MCF 10A (cell line): ENCODE measurements around the gene DENND11. TPM values are rescaled to one million over a fixed set of nuclear protein-coding genes. Genes with fewer than 3 reads are reported as not detected.

Source experiments
- BruUV-seq: library from RNA; stranded (reverse); fragments of 400-500 nt; replicated peaks from 2 replicates; lab custom pipeline; 2021; lab: Mats Ljungman, UMichigan
- CTCF ChIA-PET: fragments of 300-600 bp; sonication (Branson Sonifier 250); formaldehyde crosslinking; extraction: SDS; loops from one replicate; lab custom pipeline; 2021; ENCODE audit warnings: antibody characterized with exemption, inconsistent platforms; lab: Yijun Ruan, JAX
- POLR2A ChIA-PET: fragments of 300-600, 350-650 bp; sonication (Branson Sonifier 250); formaldehyde crosslinking; extraction: SDS; loops from one replicate; lab custom pipeline; 2020; ENCODE audit warnings: antibody characterized with exemption, inconsistent platforms; lab: Yijun Ruan, JAX
- DNase-seq: peaks from one replicate; pipeline ENCODE4 v3.0.0-alpha.2; 2018; ENCODE audit not compliant: unreplicated experiment
- H3K27ac Mint-ChIP-seq: one replicate; pipeline ENCODE4 v1.8.0; 2022; ENCODE audit warnings: mild to moderate bottlenecking, low read depth, mixed read lengths; ENCODE audit not compliant: unreplicated experiment
- H3K27me3 Mint-ChIP-seq: one replicate; pipeline ENCODE4 v1.8.0; 2022; ENCODE audit warnings: mixed read lengths; ENCODE audit not compliant: insufficient read depth, unreplicated experiment
- H3K36me3 Mint-ChIP-seq: one replicate; pipeline ENCODE4 v1.8.0; 2022; ENCODE audit warnings: mild to moderate bottlenecking, moderate library complexity, mixed read lengths; ENCODE audit not compliant: insufficient read depth, unreplicated experiment
- H3K4me1 Mint-ChIP-seq: one replicate; pipeline ENCODE4 v1.8.0; 2022; ENCODE audit warnings: mixed read lengths; ENCODE audit not compliant: insufficient read depth, unreplicated experiment
- H3K4me3 Mint-ChIP-seq: one replicate; pipeline ENCODE4 v1.8.0; 2022; ENCODE audit warnings: mild to moderate bottlenecking, moderate library complexity, mixed read lengths; ENCODE audit not compliant: unreplicated experiment
- H3K9me3 Mint-ChIP-seq: one replicate; pipeline ENCODE4 v1.8.0; 2022; ENCODE audit warnings: mixed read lengths; ENCODE audit not compliant: unreplicated experiment
- intact Hi-C: fragments of 100-400 bp; cut with micrococcal nuclease; formaldehyde crosslinking; loops from 2 replicates; pipeline ENCODE4 v1.14.1; 2022
- total RNA-seq: library from RNA; stranded (reverse); gene quantifications from 2 replicates; pipeline ENCODE4 v1.2.3, GENCODE V29; 2022
- TF ChIP-seq, protein P1 (sequence below): fragments of 200-600 bp; IDR thresholded peaks from one replicate; pipeline ENCODE4 v1.8.0; 2022; ENCODE audit warnings: antibody characterized with exemption, mild to moderate bottlenecking; ENCODE audit not compliant: unreplicated experiment

DENND11 gene
- total RNA-seq, 1 experiment from 2014 or later = 8.4 TPM

- BruUV-seq = no TSS peak
- H3K36me3 Mint-ChIP-seq = no peaks in the 10 kb centered on the region
- TF ChIP-seq, protein P1, sequence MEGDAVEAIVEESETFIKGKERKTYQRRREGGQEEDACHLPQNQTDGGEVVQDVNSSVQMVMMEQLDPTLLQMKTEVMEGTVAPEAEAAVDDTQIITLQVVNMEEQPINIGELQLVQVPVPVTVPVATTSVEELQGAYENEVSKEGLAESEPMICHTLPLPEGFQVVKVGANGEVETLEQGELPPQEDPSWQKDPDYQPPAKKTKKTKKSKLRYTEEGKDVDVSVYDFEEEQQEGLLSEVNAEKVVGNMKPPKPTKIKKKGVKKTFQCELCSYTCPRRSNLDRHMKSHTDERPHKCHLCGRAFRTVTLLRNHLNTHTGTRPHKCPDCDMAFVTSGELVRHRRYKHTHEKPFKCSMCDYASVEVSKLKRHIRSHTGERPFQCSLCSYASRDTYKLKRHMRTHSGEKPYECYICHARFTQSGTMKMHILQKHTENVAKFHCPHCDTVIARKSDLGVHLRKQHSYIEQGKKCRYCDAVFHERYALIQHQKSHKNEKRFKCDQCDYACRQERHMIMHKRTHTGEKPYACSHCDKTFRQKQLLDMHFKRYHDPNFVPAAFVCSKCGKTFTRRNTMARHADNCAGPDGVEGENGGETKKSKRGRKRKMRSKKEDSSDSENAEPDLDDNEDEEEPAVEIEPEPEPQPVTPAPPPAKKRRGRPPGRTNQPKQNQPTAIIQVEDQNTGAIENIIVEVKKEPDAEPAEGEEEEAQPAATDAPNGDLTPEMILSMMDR = no peak
These were observed 7.4 kb upstream of the DENND11 start for GRCh38 chr7:141709318-141709717.

GRCh38 chr7:141708351-141708750 lies 6.4 kb upstream of the DENND11 start, which contains the start of gene WEE2:
Gene WEE2, plus strand, starts transcription at chr7:141708353. Its CDS starts 406 bp downstream, at chr7:141708759.
- no peak for DNase-seq
- intact Hi-C loops = no loop called here
- POLR2A ChIA-PET = interaction anchor here (1.1 kb wide), 1 partner anchor 29 kb away, joined by 4 read pairs; the partner anchor contains the start of gene SSBP1
- Mint-ChIP-seq H3K36me3 (no peaks in the 10 kb centered on the region), H3K4me1 (no peaks in the 10 kb centered on the region), H3K27ac (no peak within 1 kb of the TSS), H3K27me3 (no peaks in the 10 kb centered on the region), H3K9me3 (no peaks in the 10 kb centered on the region), H3K4me3 (no peak within 1 kb of the TSS)
- TF ChIP-seq, protein P1 = no peak
- no TSS peak for BruUV-seq
- CTCF ChIA-PET = interaction anchor here (1.0 to 2.7 kb wide), 4 partner anchors 9 to 54 kb away, joined by 3 to 10 read pairs (median 4); partner anchors contain the start of gene SSBP1

More at GRCh38 chr7:141709318-141709717, 7.4 kb upstream of the DENND11 start:
- Mint-ChIP-seq H3K27ac (no peak overlapping the region), H3K4me1 (no peaks in the 10 kb centered on the region), H3K27me3 (no peaks in the 10 kb centered on the region), H3K9me3 (no peaks in the 10 kb centered on the region), H3K4me3 (no peak overlapping the region)
- CTCF ChIA-PET = interaction anchor here (0.6 to 2.7 kb wide), 4 partner anchors 8 to 116 kb away, joined by 3 to 10 read pairs (median 4); partner anchors contain the start of gene SSBP1
- POLR2A ChIA-PET = no interaction called here
- intact Hi-C loops = no loop called here
- no peak for DNase-seq

- H3K27me3 Mint-ChIP-seq = no peaks in the 10 kb centered on the region
- DNase-seq = no peak
These were observed 4.5 kb upstream of the DENND11 start for GRCh38 chr7:141706239-141707064.

DNA sequence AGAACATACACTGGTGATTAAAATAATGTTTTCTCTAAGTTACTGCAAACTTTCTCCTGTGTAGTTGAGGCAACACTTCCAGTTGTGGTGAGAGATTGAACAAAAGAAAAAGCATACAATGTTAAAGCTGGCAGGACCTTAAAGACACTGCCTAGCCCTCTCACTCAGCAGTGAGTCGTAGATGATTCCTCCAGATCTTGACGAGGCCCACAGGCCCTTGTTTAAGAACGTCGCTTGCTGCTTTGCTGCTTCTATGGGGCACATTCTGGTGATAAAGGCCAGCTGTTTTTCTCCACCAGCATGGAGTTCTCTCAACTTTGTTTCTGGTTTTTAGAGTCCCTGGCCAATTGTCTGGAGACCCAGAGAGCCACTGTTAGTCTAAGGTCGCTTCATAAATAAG lies 2.8 kb upstream of the DENND11 start:
- H3K4me3 Mint-ChIP-seq = no peak overlapping the region
- H3K4me1 Mint-ChIP-seq = peaks cover 19% of the 10 kb centered on the region
- no peak overlapping the region for H3K27ac Mint-ChIP-seq
- TF ChIP-seq, protein P1 = no peak
- DNase-seq = no peak
- ChIA-PET CTCF (interaction anchor here (1.0 kb wide), 1 partner anchor 35 kb away, joined by 3 read pairs; no protein-coding TSS in a partner anchor), POLR2A (no interaction called here)
- H3K9me3 Mint-ChIP-seq = no peaks in the 10 kb centered on the region
- no TSS peak for BruUV-seq
- intact Hi-C loops = loop anchor here (5.0 kb wide), 1 partner anchor 33 kb away; the partner anchor contains the start of gene SSBP1
- no peaks in the 10 kb centered on the region for H3K36me3 Mint-ChIP-seq
- no peaks in the 10 kb centered on the region for H3K27me3 Mint-ChIP-seq

More at GRCh38 chr7:141706239-141707064, 4.5 kb upstream of the DENND11 start:
- no peaks in the 10 kb centered on the region for H3K9me3 Mint-ChIP-seq
- H3K4me3 Mint-ChIP-seq = no peak overlapping the region
- ChIA-PET CTCF (no interaction called here), POLR2A (no interaction called here)
- no peaks in the 10 kb centered on the region for H3K36me3 Mint-ChIP-seq
- TF ChIP-seq, protein P1 = no peak
- no peak overlapping the region for H3K27ac Mint-ChIP-seq
- intact Hi-C loops = no loop called here
- H3K4me1 Mint-ChIP-seq = peaks cover 6% of the 10 kb centered on the region
- no TSS peak for BruUV-seq
